ENCODE data around the gene CXCR6. TPM values are rescaled to one million over a fixed set of nuclear protein-coding genes. Genes with fewer than 3 reads are reported as not detected.

Gene CXCR6
- polyA plus RNA-seq, 1 donor from 2014 or later = not detected

DNA sequence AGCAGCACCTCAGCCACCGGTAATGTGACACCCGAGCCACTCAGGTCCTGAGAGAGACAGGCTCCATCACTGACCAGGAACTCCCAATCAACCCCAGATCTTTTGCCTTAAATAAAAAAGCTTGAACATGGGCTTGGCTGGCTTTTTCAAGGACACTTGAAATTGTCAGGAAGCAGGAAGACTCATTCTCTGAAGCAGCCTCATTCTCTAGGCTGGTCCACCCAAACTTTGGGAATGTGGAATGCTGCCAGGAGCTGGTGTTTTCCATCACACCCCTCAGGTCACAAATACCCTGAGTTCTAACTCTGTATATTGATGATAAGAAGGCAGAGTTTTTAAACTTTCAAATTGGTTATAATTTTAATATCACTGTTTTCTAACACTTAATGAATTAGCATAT, 17.0 kb downstream of the CXCR6 start:
- no peaks in the 10 kb centered on the region for H3K9me2 ChIP-seq (ENCODE audit: insufficient read depth, low read length)
- no peaks in the 10 kb centered on the region for H3K9me3 ChIP-seq (ENCODE audit: low read length)
- H3K9ac ChIP-seq (ENCODE audit: low read length) = no peak overlapping the region
- no peak overlapping the region for H3K4me3 ChIP-seq (ENCODE audit: low read length)
- TF ChIP-seq MXI1 (conservative IDR thresholded peaks at IDR 0.05; ENCODE audit: poor library complexity, severe bottlenecking) (no peak), TAF1 (IDR thresholded peaks at IDR 0.05; ENCODE audit: low read depth) (no peak), RAD21 (conservative IDR thresholded peaks at IDR 0.05) (no peak), EZH2 (IDR thresholded peaks at IDR 0.05; ENCODE audit: borderline replicate concordance, insufficient read depth, low read length, poor library complexity, severe bottlenecking) (no peak)
- TF ChIP-seq, protein P1, sequence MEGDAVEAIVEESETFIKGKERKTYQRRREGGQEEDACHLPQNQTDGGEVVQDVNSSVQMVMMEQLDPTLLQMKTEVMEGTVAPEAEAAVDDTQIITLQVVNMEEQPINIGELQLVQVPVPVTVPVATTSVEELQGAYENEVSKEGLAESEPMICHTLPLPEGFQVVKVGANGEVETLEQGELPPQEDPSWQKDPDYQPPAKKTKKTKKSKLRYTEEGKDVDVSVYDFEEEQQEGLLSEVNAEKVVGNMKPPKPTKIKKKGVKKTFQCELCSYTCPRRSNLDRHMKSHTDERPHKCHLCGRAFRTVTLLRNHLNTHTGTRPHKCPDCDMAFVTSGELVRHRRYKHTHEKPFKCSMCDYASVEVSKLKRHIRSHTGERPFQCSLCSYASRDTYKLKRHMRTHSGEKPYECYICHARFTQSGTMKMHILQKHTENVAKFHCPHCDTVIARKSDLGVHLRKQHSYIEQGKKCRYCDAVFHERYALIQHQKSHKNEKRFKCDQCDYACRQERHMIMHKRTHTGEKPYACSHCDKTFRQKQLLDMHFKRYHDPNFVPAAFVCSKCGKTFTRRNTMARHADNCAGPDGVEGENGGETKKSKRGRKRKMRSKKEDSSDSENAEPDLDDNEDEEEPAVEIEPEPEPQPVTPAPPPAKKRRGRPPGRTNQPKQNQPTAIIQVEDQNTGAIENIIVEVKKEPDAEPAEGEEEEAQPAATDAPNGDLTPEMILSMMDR (IDR thresholded peaks at IDR 0.05; ENCODE audit: poor library complexity, severe bottlenecking) = no peak
- TF ChIP-seq, protein P2, sequence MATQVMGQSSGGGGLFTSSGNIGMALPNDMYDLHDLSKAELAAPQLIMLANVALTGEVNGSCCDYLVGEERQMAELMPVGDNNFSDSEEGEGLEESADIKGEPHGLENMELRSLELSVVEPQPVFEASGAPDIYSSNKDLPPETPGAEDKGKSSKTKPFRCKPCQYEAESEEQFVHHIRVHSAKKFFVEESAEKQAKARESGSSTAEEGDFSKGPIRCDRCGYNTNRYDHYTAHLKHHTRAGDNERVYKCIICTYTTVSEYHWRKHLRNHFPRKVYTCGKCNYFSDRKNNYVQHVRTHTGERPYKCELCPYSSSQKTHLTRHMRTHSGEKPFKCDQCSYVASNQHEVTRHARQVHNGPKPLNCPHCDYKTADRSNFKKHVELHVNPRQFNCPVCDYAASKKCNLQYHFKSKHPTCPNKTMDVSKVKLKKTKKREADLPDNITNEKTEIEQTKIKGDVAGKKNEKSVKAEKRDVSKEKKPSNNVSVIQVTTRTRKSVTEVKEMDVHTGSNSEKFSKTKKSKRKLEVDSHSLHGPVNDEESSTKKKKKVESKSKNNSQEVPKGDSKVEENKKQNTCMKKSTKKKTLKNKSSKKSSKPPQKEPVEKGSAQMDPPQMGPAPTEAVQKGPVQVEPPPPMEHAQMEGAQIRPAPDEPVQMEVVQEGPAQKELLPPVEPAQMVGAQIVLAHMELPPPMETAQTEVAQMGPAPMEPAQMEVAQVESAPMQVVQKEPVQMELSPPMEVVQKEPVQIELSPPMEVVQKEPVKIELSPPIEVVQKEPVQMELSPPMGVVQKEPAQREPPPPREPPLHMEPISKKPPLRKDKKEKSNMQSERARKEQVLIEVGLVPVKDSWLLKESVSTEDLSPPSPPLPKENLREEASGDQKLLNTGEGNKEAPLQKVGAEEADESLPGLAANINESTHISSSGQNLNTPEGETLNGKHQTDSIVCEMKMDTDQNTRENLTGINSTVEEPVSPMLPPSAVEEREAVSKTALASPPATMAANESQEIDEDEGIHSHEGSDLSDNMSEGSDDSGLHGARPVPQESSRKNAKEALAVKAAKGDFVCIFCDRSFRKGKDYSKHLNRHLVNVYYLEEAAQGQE (IDR thresholded peaks at IDR 0.05; ENCODE audit: borderline replicate concordance) = no peak
- H4K20me1 ChIP-seq (ENCODE audit: insufficient read depth) = no peaks in the 10 kb centered on the region
- H3K27ac ChIP-seq (ENCODE audit: low read length) = no peak overlapping the region
- H3K36me3 ChIP-seq (ENCODE audit: insufficient read depth, low read length) = no peaks in the 10 kb centered on the region
- H3K4me2 ChIP-seq (ENCODE audit: low read length) = no peak overlapping the region
- no peak overlapping the region for H2AFZ ChIP-seq (ENCODE audit: low read depth, low read length)
- H3F3A ChIP-seq (ENCODE audit: insufficient read depth, low read length, poor library complexity, severe bottlenecking) = no peaks in the 10 kb centered on the region
- no peaks in the 10 kb centered on the region for H3K79me2 ChIP-seq (replicated peaks; ENCODE audit: insufficient read depth, low read length)
- H3K27me3 ChIP-seq (ENCODE audit: insufficient read depth, low read depth, low read length) = no peaks in the 10 kb centered on the region

DNA sequence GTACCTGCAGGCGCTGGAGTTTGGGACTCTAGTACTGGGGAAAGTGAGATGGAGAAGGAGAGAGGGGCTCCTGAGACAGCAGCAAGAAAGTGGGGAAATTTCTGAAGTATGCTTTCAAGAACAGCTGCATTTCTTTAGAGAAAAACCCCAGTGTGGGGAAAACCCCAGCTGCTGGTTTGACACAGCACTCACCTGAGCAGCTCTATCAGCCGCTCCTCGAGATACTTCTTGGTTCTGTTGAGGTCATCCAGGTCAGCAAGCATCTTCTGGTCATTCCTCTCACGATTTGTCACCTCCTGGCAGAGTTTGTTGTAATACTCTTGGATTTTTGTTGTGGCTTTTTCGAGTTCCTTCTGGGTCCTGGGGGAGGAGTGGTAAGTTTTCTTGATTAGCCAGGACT, 18.8 kb downstream of the CXCR6 start:
- H2AFZ ChIP-seq (ENCODE audit: low read depth, low read length) = no peak overlapping the region
- H3F3A ChIP-seq (ENCODE audit: insufficient read depth, low read length, poor library complexity, severe bottlenecking) = no peaks in the 10 kb centered on the region
- no peak overlapping the region for H3K4me3 ChIP-seq (ENCODE audit: low read length)
- no peaks in the 10 kb centered on the region for H3K79me2 ChIP-seq (replicated peaks; ENCODE audit: insufficient read depth, low read length)
- H3K27ac ChIP-seq (ENCODE audit: low read length) = no peak overlapping the region
- H3K36me3 ChIP-seq (ENCODE audit: insufficient read depth, low read length) = no peaks in the 10 kb centered on the region
- no peaks in the 10 kb centered on the region for H4K20me1 ChIP-seq (ENCODE audit: insufficient read depth)
- H3K27me3 ChIP-seq (ENCODE audit: insufficient read depth, low read depth, low read length) = no peaks in the 10 kb centered on the region
- TF ChIP-seq MXI1 (conservative IDR thresholded peaks at IDR 0.05; ENCODE audit: poor library complexity, severe bottlenecking) (no peak), SMC3 (conservative IDR thresholded peaks at IDR 0.05; ENCODE audit: poor library complexity) (no peak), RAD21 (conservative IDR thresholded peaks at IDR 0.05) (no peak), EZH2 (IDR thresholded peaks at IDR 0.05; ENCODE audit: borderline replicate concordance, insufficient read depth, low read length, poor library complexity, severe bottlenecking) (no peak), POLR2AphosphoS5 (IDR thresholded peaks at IDR 0.05) (no peak), TAF1 (IDR thresholded peaks at IDR 0.05; ENCODE audit: low read depth) (no peak), EP300 (conservative IDR thresholded peaks at IDR 0.05; ENCODE audit: poor library complexity, severe bottlenecking) (no peak)
- TF ChIP-seq, protein P2 (IDR thresholded peaks at IDR 0.05; ENCODE audit: borderline replicate concordance) = no peak
- TF ChIP-seq, protein P1 (IDR thresholded peaks at IDR 0.05; ENCODE audit: poor library complexity, severe bottlenecking) = no peak
- no peaks in the 10 kb centered on the region for H3K9me2 ChIP-seq (ENCODE audit: insufficient read depth, low read length)
- H3K9me3 ChIP-seq (ENCODE audit: low read length) = no peaks in the 10 kb centered on the region
- no peak overlapping the region for H3K9ac ChIP-seq (ENCODE audit: low read length)
- H3K4me2 ChIP-seq (ENCODE audit: low read length) = no peak overlapping the region

All from neural cell (in vitro differentiated cells).